Measurements from ENCODE around the gene UXS1. TPM values are rescaled to one million over a fixed set of nuclear protein-coding genes. Genes with fewer than 3 reads are reported as not detected.

The UXS1 gene
- total and polyA plus RNA-seq, 9 of the 15 experiments (the other 6 are each of a cell fraction or from before 2014, with no cell fraction given): 5.8 to 25.8 (median 15.0) TPM

- TF ChIP-seq, protein P1, sequence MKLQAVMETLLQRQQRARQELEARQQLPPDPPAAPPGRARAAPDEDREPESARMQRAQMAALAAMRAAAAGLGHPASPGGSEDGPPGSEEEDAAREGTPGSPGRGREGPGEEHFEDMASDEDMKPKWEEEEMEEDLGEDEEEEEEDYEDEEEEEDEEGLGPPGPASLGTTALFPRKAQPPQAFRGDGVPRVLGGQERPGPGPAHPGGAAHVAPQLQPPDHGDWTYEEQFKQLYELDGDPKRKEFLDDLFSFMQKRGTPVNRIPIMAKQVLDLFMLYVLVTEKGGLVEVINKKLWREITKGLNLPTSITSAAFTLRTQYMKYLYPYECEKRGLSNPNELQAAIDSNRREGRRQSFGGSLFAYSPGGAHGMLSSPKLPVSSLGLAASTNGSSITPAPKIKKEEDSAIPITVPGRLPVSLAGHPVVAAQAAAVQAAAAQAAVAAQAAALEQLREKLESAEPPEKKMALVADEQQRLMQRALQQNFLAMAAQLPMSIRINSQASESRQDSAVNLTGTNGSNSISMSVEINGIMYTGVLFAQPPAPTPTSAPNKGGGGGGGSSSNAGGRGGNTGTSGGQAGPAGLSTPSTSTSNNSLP (IDR thresholded peaks at IDR 0.05; ENCODE audit: borderline replicate concordance, low read depth, low read length): no peak
- TF ChIP-seq HCFC1 (IDR thresholded peaks at IDR 0.05; ENCODE audit: low read depth, low read length): no peak
- TF ChIP-seq HNRNPH1 (optimal IDR thresholded peaks at IDR 0.05; ENCODE audit: low read depth, low read length): no peak
- TF ChIP-seq ZNF639 (CRISPR knock-in tag; conservative IDR thresholded peaks at IDR 0.05 in 1 of 2, IDR thresholded peaks at IDR 0.05 in 1 of 2): no peak
- no peak for TF ChIP-seq PHF8 (IDR thresholded peaks at IDR 0.05; ENCODE audit: borderline replicate concordance, low read length)
- no peak for TF ChIP-seq NR2F6 (CRISPR knock-in tag; IDR thresholded peaks at IDR 0.05)
- TF ChIP-seq CBX2 (IDR thresholded peaks at IDR 0.05; ENCODE audit: insufficient read depth, low read length, poor library complexity, severe bottlenecking): no peak
- TF ChIP-seq FOXK2 (conservative IDR thresholded peaks at IDR 0.05 in 1 of 2, IDR thresholded peaks at IDR 0.05 in 1 of 2; ENCODE audit: low read depth in 2 of 2): peak; percentile 47 to 60; a peak in 2 of 4 replicates
- TF ChIP-seq, protein P2, sequence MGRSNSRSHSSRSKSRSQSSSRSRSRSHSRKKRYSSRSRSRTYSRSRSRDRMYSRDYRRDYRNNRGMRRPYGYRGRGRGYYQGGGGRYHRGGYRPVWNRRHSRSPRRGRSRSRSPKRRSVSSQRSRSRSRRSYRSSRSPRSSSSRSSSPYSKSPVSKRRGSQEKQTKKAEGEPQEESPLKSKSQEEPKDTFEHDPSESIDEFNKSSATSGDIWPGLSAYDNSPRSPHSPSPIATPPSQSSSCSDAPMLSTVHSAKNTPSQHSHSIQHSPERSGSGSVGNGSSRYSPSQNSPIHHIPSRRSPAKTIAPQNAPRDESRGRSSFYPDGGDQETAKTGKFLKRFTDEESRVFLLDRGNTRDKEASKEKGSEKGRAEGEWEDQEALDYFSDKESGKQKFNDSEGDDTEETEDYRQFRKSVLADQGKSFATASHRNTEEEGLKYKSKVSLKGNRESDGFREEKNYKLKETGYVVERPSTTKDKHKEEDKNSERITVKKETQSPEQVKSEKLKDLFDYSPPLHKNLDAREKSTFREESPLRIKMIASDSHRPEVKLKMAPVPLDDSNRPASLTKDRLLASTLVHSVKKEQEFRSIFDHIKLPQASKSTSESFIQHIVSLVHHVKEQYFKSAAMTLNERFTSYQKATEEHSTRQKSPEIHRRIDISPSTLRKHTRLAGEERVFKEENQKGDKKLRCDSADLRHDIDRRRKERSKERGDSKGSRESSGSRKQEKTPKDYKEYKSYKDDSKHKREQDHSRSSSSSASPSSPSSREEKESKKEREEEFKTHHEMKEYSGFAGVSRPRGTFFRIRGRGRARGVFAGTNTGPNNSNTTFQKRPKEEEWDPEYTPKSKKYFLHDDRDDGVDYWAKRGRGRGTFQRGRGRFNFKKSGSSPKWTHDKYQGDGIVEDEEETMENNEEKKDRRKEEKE (IDR thresholded peaks at IDR 0.05; ENCODE audit: borderline replicate concordance in 1 of 2, control insufficient read depth in 1 of 2, low read depth in 2 of 2, low read length in 1 of 2): no peak
- TF ChIP-seq RBM25 (IDR thresholded peaks at IDR 0.05; ENCODE audit: low read depth, low read length, severe bottlenecking): no peak
- TF ChIP-seq SOX6 (IDR thresholded peaks at IDR 0.05): 0 out of 2 replicates have a peak, but pooled peaks have one; percentile 12
- TF ChIP-seq KAT2B (IDR thresholded peaks at IDR 0.05; ENCODE audit: low read depth, low read length): no peak
- no peak for TF ChIP-seq ARID4B (CRISPR knock-in tag; IDR thresholded peaks at IDR 0.05)
- peak; percentile 5; the same call in 1 of the 2 replicates for TF ChIP-seq MAFF (IDR thresholded peaks at IDR 0.05; ENCODE audit: low read length)
Observed at GRCh38 chr2:106189764-106190468, 4.2 kb downstream of the UXS1 start (continued).

Measured in K562 (cell line).